SW 1271 (cell line): ENCODE data around the gene HOXB3.
"Not testable (repeated sequence)": the region's sequence is repeated elsewhere in the genome, so short reads cannot be mapped to it uniquely, and the experiment has no call there.

ENCODE experiments used
- DNase-seq, 2 experiments: peaks; one replicate each; lab custom pipeline; 2025; lab: John Stamatoyannopoulos, UW

Gene HOXB3

GRCh38 chr17:48545539-48545938, 44.5 kb downstream of the HOXB3 start:
- no peak for DNase-seq

GRCh38 chr17:48545022-48545375, 45.0 kb downstream of the HOXB3 start, which contains the start of gene HOXB2:
TSS of gene HOXB2 (minus strand) at chr17:48545109. CDS start at chr17:48544911, 198 bp downstream.
- no peak for DNase-seq

GRCh38 chr17:48544349-48545021, 45.6 kb downstream of the HOXB3 start:
- no peak for DNase-seq

- no peak for DNase-seq
Observed at GRCh38 chr17:48543854-48544348, 46.1 kb downstream of the HOXB3 start.

GRCh38 chr17:48543107-48543853, 46.8 kb downstream of the HOXB3 start:
- DNase-seq = peak in 1 of 2 experiments; percentile 45

- DNase-seq = no peak
Observed at GRCh38 chr17:48542698-48543106, 47.3 kb downstream of the HOXB3 start.

- DNase-seq = no peak
Observed at GRCh38 chr17:48542114-48542656, 47.9 kb downstream of the HOXB3 start.

GRCh38 chr17:48541577-48542113, 48.4 kb downstream of the HOXB3 start:
- DNase-seq = no peak

GRCh38 chr17:48541036-48541576, 48.9 kb downstream of the HOXB3 start:
- no peak for DNase-seq

- DNase-seq = no peak
Observed at GRCh38 chr17:48540213-48540612, 49.8 kb downstream of the HOXB3 start.

GRCh38 chr17:48539177-48539576, 50.9 kb downstream of the HOXB3 start:
- no peak for DNase-seq

GRCh38 chr17:48537316-48537715, 52.7 kb downstream of the HOXB3 start:
- no peak for DNase-seq

GRCh38 chr17:48535793-48536559, 54.1 kb downstream of the HOXB3 start:
- DNase-seq = not testable (repeated sequence)

GRCh38 chr17:48532261-48532660, 57.8 kb downstream of the HOXB3 start:
- DNase-seq = no peak

- DNase-seq = no peak
Observed at GRCh38 chr17:48530887-48531272, 59.2 kb downstream of the HOXB3 start, which contains the start of gene HOXB1. TSS of gene HOXB1 (minus strand) at chr17:48531011. CDS start at chr17:48530904, 107 bp downstream.

- no peak for DNase-seq
Observed at GRCh38 chr17:48530208-48530886, 59.7 kb downstream of the HOXB3 start.

GRCh38 chr17:48529683-48530009, 60.4 kb downstream of the HOXB3 start:
- DNase-seq = no peak

GRCh38 chr17:48528936-48529682, 60.9 kb downstream of the HOXB3 start:
- no peak for DNase-seq

GRCh38 chr17:48528153-48528935, 61.7 kb downstream of the HOXB3 start:
- DNase-seq = no peak

- DNase-seq = no peak
Observed at GRCh38 chr17:48527547-48527932, 62.5 kb downstream of the HOXB3 start.
